Measurements from ENCODE around the gene WASF2.
"Not testable (repeated sequence)": the region's sequence is repeated elsewhere in the genome, so short reads cannot be mapped to it uniquely, and the experiment has no call there.

The WASF2 gene

GRCh38 chr1:27515626-27516025, 25.7 kb upstream of the WASF2 start:
- Mint-ChIP-seq H3K27me3 (no peaks in the 10 kb centered on the region), H3K4me1 (peaks cover 4% of the 10 kb centered on the region), H3K27ac (peak overlapping the region; percentile 50), H3K9me3 (no peaks in the 10 kb centered on the region), H3K4me3 (no peak overlapping the region), H3K36me3 (no peaks in the 10 kb centered on the region)
- no peak for DNase-seq (ENCODE audit: low spot score in 2 of 2)
- no peak for ATAC-seq (ENCODE audit: low read depth)

GRCh38 chr1:27513958-27514357, 24.0 kb upstream of the WASF2 start:
- Mint-ChIP-seq H3K4me3 (no peak overlapping the region), H3K27ac (no peak overlapping the region), H3K9me3 (no peaks in the 10 kb centered on the region), H3K36me3 (no peaks in the 10 kb centered on the region), H3K27me3 (no peaks in the 10 kb centered on the region), H3K4me1 (peaks cover 4% of the 10 kb centered on the region)
- ATAC-seq (ENCODE audit: low read depth) (no peak), DNase-seq (ENCODE audit: low spot score in 2 of 2) (no peak)

GRCh38 chr1:27513528-27513927, 23.6 kb upstream of the WASF2 start:
- no peak for ATAC-seq (ENCODE audit: low read depth)
- no peak for DNase-seq (ENCODE audit: low spot score in 2 of 2)
- Mint-ChIP-seq H3K4me3 (no peak overlapping the region), H3K9me3 (no peaks in the 10 kb centered on the region), H3K36me3 (no peaks in the 10 kb centered on the region), H3K27ac (no peak overlapping the region), H3K27me3 (no peaks in the 10 kb centered on the region), H3K4me1 (peaks cover 4% of the 10 kb centered on the region)

- H3K9me3 Mint-ChIP-seq: no peaks in the 10 kb centered on the region
- peaks cover 4% of the 10 kb centered on the region for H3K4me1 Mint-ChIP-seq
- no peak for ATAC-seq (ENCODE audit: low read depth)
- no peaks in the 10 kb centered on the region for H3K27me3 Mint-ChIP-seq
- no peak overlapping the region for H3K4me3 Mint-ChIP-seq
- H3K27ac Mint-ChIP-seq: no peak overlapping the region
- no peak for DNase-seq (ENCODE audit: low spot score in 2 of 2)
- H3K36me3 Mint-ChIP-seq: no peaks in the 10 kb centered on the region
Measured at GRCh38 chr1:27509127-27510080, 19.4 kb upstream of the WASF2 start.

GRCh38 chr1:27507960-27508665, 18.1 kb upstream of the WASF2 start:
- Mint-ChIP-seq H3K9me3 (no peaks in the 10 kb centered on the region), H3K36me3 (no peaks in the 10 kb centered on the region), H3K4me3 (no peak overlapping the region), H3K27ac (no peak overlapping the region), H3K27me3 (no peaks in the 10 kb centered on the region), H3K4me1 (peaks cover 4% of the 10 kb centered on the region)
- ATAC-seq (ENCODE audit: low read depth) (no peak), DNase-seq (ENCODE audit: low spot score in 2 of 2) (no peak)

GRCh38 chr1:27506703-27507102, 16.7 kb upstream of the WASF2 start:
- no peak overlapping the region for H3K4me3 Mint-ChIP-seq
- no peak overlapping the region for H3K27ac Mint-ChIP-seq
- peaks cover 4% of the 10 kb centered on the region for H3K4me1 Mint-ChIP-seq
- no peak for ATAC-seq (ENCODE audit: low read depth)
- H3K36me3 Mint-ChIP-seq: no peaks in the 10 kb centered on the region
- H3K27me3 Mint-ChIP-seq: no peaks in the 10 kb centered on the region
- DNase-seq (ENCODE audit: low spot score in 2 of 2): no peak
- H3K9me3 Mint-ChIP-seq: no peaks in the 10 kb centered on the region

GRCh38 chr1:27505420-27505680, 15.4 kb upstream of the WASF2 start:
- Mint-ChIP-seq H3K36me3 (no peaks in the 10 kb centered on the region), H3K4me3 (no peak overlapping the region), H3K27me3 (no peaks in the 10 kb centered on the region), H3K4me1 (peaks cover 4% of the 10 kb centered on the region), H3K9me3 (no peaks in the 10 kb centered on the region), H3K27ac (no peak overlapping the region)
- ATAC-seq (ENCODE audit: low read depth) (no peak), DNase-seq (ENCODE audit: low spot score in 2 of 2) (no peak)

GRCh38 chr1:27504588-27505419, 14.8 kb upstream of the WASF2 start:
- Mint-ChIP-seq H3K4me3 (no peak overlapping the region), H3K27ac (no peak overlapping the region), H3K9me3 (no peaks in the 10 kb centered on the region), H3K36me3 (no peaks in the 10 kb centered on the region), H3K27me3 (no peaks in the 10 kb centered on the region), H3K4me1 (peaks cover 4% of the 10 kb centered on the region)
- DNase-seq (ENCODE audit: low spot score in 2 of 2) (no peak), ATAC-seq (ENCODE audit: low read depth) (no peak)

GRCh38 chr1:27503844-27504587, 14.0 kb upstream of the WASF2 start:
- no peak for ATAC-seq (ENCODE audit: low read depth)
- no peak overlapping the region for H3K4me3 Mint-ChIP-seq
- no peaks in the 10 kb centered on the region for H3K9me3 Mint-ChIP-seq
- DNase-seq (ENCODE audit: low spot score in 2 of 2): no peak
- peaks cover 7% of the 10 kb centered on the region for H3K4me1 Mint-ChIP-seq
- H3K27ac Mint-ChIP-seq: no peak overlapping the region
- no peaks in the 10 kb centered on the region for H3K36me3 Mint-ChIP-seq
- no peaks in the 10 kb centered on the region for H3K27me3 Mint-ChIP-seq

- H3K36me3 Mint-ChIP-seq: no peaks in the 10 kb centered on the region
- H3K27me3 Mint-ChIP-seq: no peaks in the 10 kb centered on the region
- H3K9me3 Mint-ChIP-seq: no peaks in the 10 kb centered on the region
- H3K4me3 Mint-ChIP-seq: no peak overlapping the region
- ATAC-seq (ENCODE audit: low read depth): no peak
- no peak for DNase-seq (ENCODE audit: low spot score in 2 of 2)
- H3K4me1 Mint-ChIP-seq: peaks cover 6% of the 10 kb centered on the region
- no peak overlapping the region for H3K27ac Mint-ChIP-seq
Measured at GRCh38 chr1:27503033-27503432, 13.1 kb upstream of the WASF2 start.

GRCh38 chr1:27501159-27501558, 11.2 kb upstream of the WASF2 start:
- not testable (repeated sequence) for H3K36me3 Mint-ChIP-seq; H3K27me3 Mint-ChIP-seq; H3K4me1 Mint-ChIP-seq; ATAC-seq (ENCODE audit: low read depth); H3K27ac Mint-ChIP-seq; H3K9me3 Mint-ChIP-seq; H3K4me3 Mint-ChIP-seq; DNase-seq (ENCODE audit: low spot score in 2 of 2)

- Mint-ChIP-seq H3K4me1 (peaks cover 8% of the 10 kb centered on the region), H3K27me3 (no peaks in the 10 kb centered on the region), H3K27ac (no peak overlapping the region), H3K9me3 (no peaks in the 10 kb centered on the region), H3K4me3 (peak overlapping the region; percentile 49), H3K36me3 (no peaks in the 10 kb centered on the region)
- ATAC-seq (ENCODE audit: low read depth) (no peak), DNase-seq (ENCODE audit: low spot score in 2 of 2) (no peak)
Measured at GRCh38 chr1:27499142-27499541, 9.2 kb upstream of the WASF2 start.

GRCh38 chr1:27496604-27497155, 6.7 kb upstream of the WASF2 start:
- Mint-ChIP-seq H3K4me1 (peaks cover 20% of the 10 kb centered on the region), H3K4me3 (no peak overlapping the region), H3K36me3 (no peaks in the 10 kb centered on the region), H3K9me3 (no peaks in the 10 kb centered on the region), H3K27me3 (no peaks in the 10 kb centered on the region), H3K27ac (no peak overlapping the region)
- ATAC-seq (ENCODE audit: low read depth) (no peak), DNase-seq (ENCODE audit: low spot score in 2 of 2) (no peak)

Data from memory B cell (primary cell).